GM21526 (cell line): Measurements from ENCODE around the gene LDB2.

Experiments
- ATAC-seq: cut with Tn5 transposase; IDR thresholded peaks from one replicate; pipeline ENCODE4 v1.9.1; 2021; ENCODE audit warnings: moderate library complexity; ENCODE audit not compliant: unreplicated experiment, low FRiP score

Gene LDB2

GRCh38 chr4:16693641-16694040 lies 204.8 kb downstream of the LDB2 start:
- ATAC-seq = no peak

GRCh38 chr4:16692961-16693506 lies 205.4 kb downstream of the LDB2 start:
- no peak for ATAC-seq

GRCh38 chr4:16692524-16692923 lies 205.9 kb downstream of the LDB2 start:
- no peak for ATAC-seq

- ATAC-seq = no peak
Measured at GRCh38 chr4:16692046-16692445, 206.4 kb downstream of the LDB2 start.

- no peak for ATAC-seq
Measured at GRCh38 chr4:16691450-16691849, 207.0 kb downstream of the LDB2 start.

- no peak for ATAC-seq
Measured at GRCh38 chr4:16687845-16688244, 210.6 kb downstream of the LDB2 start.

GRCh38 chr4:16687011-16687410 lies 211.4 kb downstream of the LDB2 start:
- no peak for ATAC-seq

- no peak for ATAC-seq
Measured at GRCh38 chr4:16686195-16686594, 212.2 kb downstream of the LDB2 start.

GRCh38 chr4:16685536-16685935 lies 212.9 kb downstream of the LDB2 start:
- ATAC-seq = no peak

GRCh38 chr4:16684935-16685334 lies 213.5 kb downstream of the LDB2 start:
- ATAC-seq = no peak

- no peak for ATAC-seq
Measured at GRCh38 chr4:16684097-16684496, 214.3 kb downstream of the LDB2 start.

- no peak for ATAC-seq
Measured at GRCh38 chr4:16682975-16683374, 215.5 kb downstream of the LDB2 start.

GRCh38 chr4:16677001-16677944 lies 221.2 kb downstream of the LDB2 start:
- ATAC-seq = no peak

GRCh38 chr4:16676230-16676770 lies 222.1 kb downstream of the LDB2 start:
- no peak for ATAC-seq

GRCh38 chr4:16674082-16674481 lies 224.4 kb downstream of the LDB2 start:
- no peak for ATAC-seq

- no peak for ATAC-seq
Measured at GRCh38 chr4:16672421-16672820, 226.0 kb downstream of the LDB2 start.

GRCh38 chr4:16671741-16672140 lies 226.7 kb downstream of the LDB2 start:
- ATAC-seq = no peak

GRCh38 chr4:16670727-16671126 lies 227.7 kb downstream of the LDB2 start:
- ATAC-seq = no peak

GRCh38 chr4:16669036-16669435 lies 229.4 kb downstream of the LDB2 start:
- no peak for ATAC-seq

GRCh38 chr4:16668488-16668887 lies 230.0 kb downstream of the LDB2 start:
- ATAC-seq = no peak

- no peak for ATAC-seq
Measured at GRCh38 chr4:16667464-16667863, 231.0 kb downstream of the LDB2 start.
